Natural killer cell (primary cell): Measurements from ENCODE around the gene ZSCAN9. TPM values are rescaled to one million over a fixed set of nuclear protein-coding genes. Genes with fewer than 3 reads are reported as not detected.

Experiments used
- ATAC-seq, 3 donors: fragments of 150-1000 bp in 2 of 3; fragments of 200-7000 bp in 1 of 3; cut with Tn5 transposase; 1 replicate in 1 of 3; 2 replicates in 2 of 3; pipeline ENCODE4 v1.10.0; 2021; ENCODE audit warnings: mild to moderate bottlenecking in 2 of 3, moderate library complexity in 2 of 3
- DNase-seq, 2 donors: peaks; one replicate each; pipeline versions ENCODE4 v3.0.0 to v3.0.0-alpha.2; 2013 to 2021; ENCODE audit warnings: mixed read lengths in 1 of 2
- H3K27ac ChIP-seq: one replicate; pipeline ENCODE4 v1.5.1; 2013; ENCODE audit warnings: mild to moderate bottlenecking, low read length
- H3K27me3 ChIP-seq: one replicate; pipeline ENCODE4 v1.6.1; 2013; ENCODE audit warnings: low read length; ENCODE audit not compliant: control insufficient read depth, insufficient read depth
- H3K36me3 ChIP-seq: one replicate; pipeline ENCODE4 v1.6.1; 2013; ENCODE audit warnings: low read length; ENCODE audit not compliant: control insufficient read depth, insufficient read depth
- H3K4me1 ChIP-seq: one replicate; pipeline ENCODE4 v1.6.1; 2013; ENCODE audit warnings: low read length; ENCODE audit not compliant: control insufficient read depth, insufficient read depth
- H3K4me3 ChIP-seq: one replicate; pipeline ENCODE4 v1.5.1; 2013; ENCODE audit warnings: low read length
- H3K9me3 ChIP-seq: one replicate; pipeline ENCODE4 v1.6.1; 2013; ENCODE audit warnings: low read length; ENCODE audit not compliant: control insufficient read depth, insufficient read depth
- H3K27ac Mint-ChIP-seq, 2 donors: one replicate each; pipeline ENCODE4 v1.8.0; 2022; ENCODE audit warnings: mild to moderate bottlenecking in 2 of 2, mixed read lengths in 2 of 2, moderate library complexity in 1 of 2
- H3K27me3 Mint-ChIP-seq, 2 donors: one replicate each; pipeline ENCODE4 v1.8.0; 2022; ENCODE audit warnings: low read depth in 2 of 2, mixed read lengths in 2 of 2
- H3K36me3 Mint-ChIP-seq: one replicate; pipeline ENCODE4 v1.8.0; 2022; ENCODE audit warnings: mixed read lengths
- H3K4me1 Mint-ChIP-seq, 2 donors: one replicate each; pipeline ENCODE4 v1.8.0; 2022; ENCODE audit warnings: mixed read lengths in 2 of 2
- H3K4me3 Mint-ChIP-seq: one replicate; pipeline ENCODE4 v1.8.0; 2022; ENCODE audit warnings: mild to moderate bottlenecking, moderate library complexity, mixed read lengths
- H3K9me3 Mint-ChIP-seq, 2 donors: one replicate each; pipeline ENCODE4 v1.8.0; 2022; ENCODE audit warnings: mixed read lengths in 2 of 2
- WGBS: methylation state at CpG from one replicate; pipeline ENCODE4 v1.1.7; 2013; ENCODE audit warnings: missing lambda C conversion rate; ENCODE audit not compliant: insufficient coverage; 5-methylcytosine and 5-hydroxymethylcytosine counted together
- intact Hi-C: fragments of 100-400 bp; cut with micrococcal nuclease; formaldehyde crosslinking; loops from one replicate; pipeline ENCODE4 v1.14.2; 2022
- total RNA-seq, 4 donors: library from RNA; stranded (reverse); fragments of 120-200 nt in 1 of 4; gene quantifications; one replicate each; pipeline versions ENCODE4 v1.2.3 to v1.2.4, GENCODE V29; 2013 to 2022
- TF ChIP-seq, protein P1 (sequence below): fragments of 200-600 bp; IDR thresholded peaks from one replicate; pipeline ENCODE4 v1.8.0; 2022; ENCODE audit warnings: antibody characterized with exemption

The ZSCAN9 gene
- total RNA-seq, 3 donors from 2014 or later (not counting 1 experiment from before 2014, with no cell fraction given), result 17.7 to 20.0 (median 18.7) TPM

DNA sequence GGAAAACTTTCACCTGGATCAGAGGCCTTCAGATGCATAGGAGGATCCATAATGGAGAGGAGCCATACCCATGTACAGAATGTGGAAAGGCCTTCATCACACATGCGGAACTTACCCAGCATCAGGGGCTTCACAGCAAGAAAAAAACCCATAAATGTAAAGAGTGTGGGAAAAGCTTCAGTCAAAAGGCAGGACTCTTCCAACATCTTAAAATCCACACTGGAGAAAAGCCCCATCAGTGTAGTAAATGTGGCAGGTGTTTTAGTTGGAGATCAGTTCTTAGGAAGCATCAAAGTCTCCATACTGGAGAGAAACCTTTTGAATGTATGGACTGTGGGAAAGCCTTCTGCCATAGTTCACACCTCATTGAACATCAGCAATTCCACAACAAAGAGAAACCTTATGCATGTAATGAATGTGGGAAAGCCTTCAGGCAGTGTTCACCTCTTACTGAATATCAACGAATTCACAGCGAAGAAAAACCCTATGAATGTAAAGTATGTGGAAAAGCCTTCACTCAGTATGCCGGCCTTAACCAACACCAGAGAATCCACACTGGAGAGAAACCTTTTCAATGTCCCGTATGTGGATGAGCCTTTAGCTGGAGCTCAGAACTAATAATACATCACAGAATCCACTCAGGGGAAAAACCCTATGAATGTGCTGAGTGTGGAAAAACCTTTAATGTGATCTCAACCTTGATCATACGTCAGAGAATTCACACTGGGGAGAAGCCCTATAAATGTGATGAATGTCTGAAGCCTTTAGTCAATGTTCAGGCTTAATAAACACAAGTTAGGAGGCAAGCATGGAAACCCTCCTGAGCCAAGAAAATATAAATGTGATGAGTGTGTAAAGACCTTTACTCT lies 36.7 kb upstream of the ZSCAN9 start:
- Histone ChIP-seq H3K27ac (no peak overlapping the region), H3K4me3 (no peak overlapping the region), H3K27me3 (peaks cover 2% of the 10 kb centered on the region), H3K9me3 (peaks cover 29% of the 10 kb centered on the region), H3K36me3 (no peaks in the 10 kb centered on the region), H3K4me1 (no peaks in the 10 kb centered on the region)
- no peak for DNase-seq
- Mint-ChIP-seq H3K4me1 (no peaks in the 10 kb centered on the region), H3K36me3 (peaks cover 22% of the 10 kb centered on the region), H3K4me3 (no peak overlapping the region), H3K27me3 (peaks cover 8 to 39% of the 10 kb centered on the region in 2 donors), H3K9me3 (peaks cover 4 to 11% of the 10 kb centered on the region in 2 donors), H3K27ac (no peak overlapping the region)
- intact Hi-C loops, result no loop called here
- no peak for ATAC-seq
- WGBS, result 81% methylated on average over 3 of the region's 6 CpGs
- TF ChIP-seq, protein P1, sequence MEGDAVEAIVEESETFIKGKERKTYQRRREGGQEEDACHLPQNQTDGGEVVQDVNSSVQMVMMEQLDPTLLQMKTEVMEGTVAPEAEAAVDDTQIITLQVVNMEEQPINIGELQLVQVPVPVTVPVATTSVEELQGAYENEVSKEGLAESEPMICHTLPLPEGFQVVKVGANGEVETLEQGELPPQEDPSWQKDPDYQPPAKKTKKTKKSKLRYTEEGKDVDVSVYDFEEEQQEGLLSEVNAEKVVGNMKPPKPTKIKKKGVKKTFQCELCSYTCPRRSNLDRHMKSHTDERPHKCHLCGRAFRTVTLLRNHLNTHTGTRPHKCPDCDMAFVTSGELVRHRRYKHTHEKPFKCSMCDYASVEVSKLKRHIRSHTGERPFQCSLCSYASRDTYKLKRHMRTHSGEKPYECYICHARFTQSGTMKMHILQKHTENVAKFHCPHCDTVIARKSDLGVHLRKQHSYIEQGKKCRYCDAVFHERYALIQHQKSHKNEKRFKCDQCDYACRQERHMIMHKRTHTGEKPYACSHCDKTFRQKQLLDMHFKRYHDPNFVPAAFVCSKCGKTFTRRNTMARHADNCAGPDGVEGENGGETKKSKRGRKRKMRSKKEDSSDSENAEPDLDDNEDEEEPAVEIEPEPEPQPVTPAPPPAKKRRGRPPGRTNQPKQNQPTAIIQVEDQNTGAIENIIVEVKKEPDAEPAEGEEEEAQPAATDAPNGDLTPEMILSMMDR, result no peak

DNA sequence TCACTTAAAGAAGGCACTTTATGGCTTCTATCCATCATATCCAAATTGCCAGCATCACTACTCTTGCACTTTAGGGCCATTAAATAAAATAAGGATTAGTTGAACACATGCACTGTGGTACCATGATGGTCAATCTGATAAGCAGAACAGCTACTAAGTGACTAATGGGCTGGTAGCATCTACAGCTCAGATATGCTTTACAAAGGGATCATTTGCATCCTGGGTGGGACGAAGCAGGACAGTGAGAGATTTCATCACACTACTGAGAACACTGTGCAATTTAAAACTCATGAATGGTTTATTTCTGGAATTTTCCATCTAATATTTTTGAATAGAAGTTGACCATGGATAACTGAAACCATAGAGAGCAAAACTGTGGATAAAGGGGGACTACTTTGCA lies 25.1 kb upstream of the ZSCAN9 start:
- peaks cover 13% of the 10 kb centered on the region for H3K9me3 ChIP-seq
- intact Hi-C loops, result no loop called here
- H3K27ac ChIP-seq, result no peak overlapping the region
- H3K27me3 ChIP-seq, result peaks cover 19% of the 10 kb centered on the region
- Mint-ChIP-seq H3K36me3 (peaks cover 20% of the 10 kb centered on the region), H3K27ac (no peak overlapping the region), H3K4me1 (no peaks in the 10 kb centered on the region), H3K9me3 (peaks cover 7 to 12% of the 10 kb centered on the region in 2 donors), H3K27me3 (peaks cover 37 to 84% of the 10 kb centered on the region in 2 donors), H3K4me3 (no peak overlapping the region)
- TF ChIP-seq, protein P1, result no peak
- no peaks in the 10 kb centered on the region for H3K4me1 ChIP-seq
- 89% methylated on average over 1 of the region's 1 CpG for WGBS
- H3K36me3 ChIP-seq, result no peaks in the 10 kb centered on the region
- no peak overlapping the region for H3K4me3 ChIP-seq
- ATAC-seq (no peak), DNase-seq (no peak)

DNA sequence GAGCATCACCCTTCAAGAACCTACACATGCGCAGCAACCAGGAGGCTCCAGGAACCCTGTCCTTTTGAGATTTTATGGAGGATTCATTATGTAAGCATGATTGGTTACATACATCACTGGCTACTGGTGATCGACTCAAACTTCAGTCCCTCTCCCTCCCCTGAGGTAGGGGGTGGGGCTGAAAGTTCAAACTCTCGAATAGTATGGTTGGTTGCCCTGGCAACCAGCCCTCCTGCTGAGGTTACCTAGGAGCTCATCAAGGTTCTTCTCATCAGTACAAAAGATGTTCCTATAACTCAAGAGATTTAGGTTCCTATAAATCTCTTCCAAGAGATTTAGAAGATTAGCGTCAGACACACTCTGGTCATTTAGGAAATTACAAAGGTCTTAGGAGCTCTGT lies 21.9 kb upstream of the ZSCAN9 start:
- H3K36me3 ChIP-seq, result no peaks in the 10 kb centered on the region
- Mint-ChIP-seq H3K9me3 (peaks cover 7 to 8% of the 10 kb centered on the region in 2 donors), H3K36me3 (peaks cover 9% of the 10 kb centered on the region), H3K27me3 (peaks cover 48 to 84% of the 10 kb centered on the region in 2 donors), H3K27ac (no peak overlapping the region), H3K4me3 (no peak overlapping the region), H3K4me1 (peaks cover 10 to 11% of the 10 kb centered on the region in 2 donors)
- peaks cover 12% of the 10 kb centered on the region for H3K4me1 ChIP-seq
- H3K9me3 ChIP-seq, result peaks cover 14% of the 10 kb centered on the region
- no peak for ATAC-seq
- H3K27me3 ChIP-seq, result peaks cover 45% of the 10 kb centered on the region
- H3K27ac ChIP-seq, result no peak overlapping the region
- intact Hi-C loops, result no loop called here
- WGBS, result 70% methylated on average over 3 of the region's 4 CpGs
- no peak overlapping the region for H3K4me3 ChIP-seq
- TF ChIP-seq, protein P1, result no peak
- DNase-seq, result no peak
